Liver (tissue), 9 donors: ENCODE results near the gene H2BK1. TPM values are rescaled to one million over a fixed set of nuclear protein-coding genes. Genes with fewer than 3 reads are reported as not detected.

Experiments
- DNase-seq: peaks from one replicate; pipeline ENCODE4 v3.0.0-alpha.2; 2017; ENCODE audit warnings: low spot score
- H3K27ac ChIP-seq, 2 donors: one replicate each; pipeline ENCODE4 v1.7.0; 2013; ENCODE audit warnings: inconsistent platforms in 2 of 2, low read length in 2 of 2, control low read depth in 1 of 2, low read depth in 1 of 2, mild to moderate bottlenecking in 1 of 2
- H3K27me3 ChIP-seq, 4 donors: one replicate each; pipeline versions ENCODE4 v1.6.1 to v1.7.0; 2013; ENCODE audit warnings: low read length in 3 of 4, inconsistent platforms in 1 of 4, mild to moderate bottlenecking in 1 of 4, moderate library complexity in 1 of 4; ENCODE audit not compliant: control insufficient read depth in 4 of 4, insufficient read depth in 4 of 4
- H3K36me3 ChIP-seq, 4 donors: one replicate each; pipeline versions ENCODE4 v1.6.1 to v1.7.0; 2013; ENCODE audit warnings: low read length in 3 of 4, mild to moderate bottlenecking in 3 of 4, low read depth in 1 of 4, moderate library complexity in 1 of 4; ENCODE audit not compliant: control insufficient read depth in 4 of 4, insufficient read depth in 3 of 4
- H3K4me1 ChIP-seq, 4 donors: one replicate each; pipeline versions ENCODE4 v1.6.1 to v1.7.0; 2013; ENCODE audit warnings: low read length in 3 of 4, mild to moderate bottlenecking in 3 of 4, moderate library complexity in 1 of 4; ENCODE audit not compliant: control insufficient read depth in 4 of 4, insufficient read depth in 4 of 4
- H3K4me3 ChIP-seq, 3 donors: one replicate each; pipeline versions ENCODE4 v1.6.1 to v1.7.0; 2013; ENCODE audit warnings: low read length in 3 of 3, control low read depth in 1 of 3, low read depth in 1 of 3, mild to moderate bottlenecking in 1 of 3
- H3K9ac ChIP-seq, 2 donors: one replicate each; pipeline ENCODE4 v1.7.0; 2013; ENCODE audit warnings: low read length in 2 of 2, mild to moderate bottlenecking in 2 of 2, moderate library complexity in 2 of 2, control low read depth in 1 of 2, low read depth in 1 of 2
- H3K9me3 ChIP-seq, 4 donors: one replicate each; pipeline versions ENCODE4 v1.6.1 to v1.7.0; 2013; ENCODE audit warnings: low read length in 3 of 4; ENCODE audit not compliant: control insufficient read depth in 4 of 4
- ATF3 ChIP-seq: IDR thresholded peaks from 2 replicates; pipeline ENCODE4 v1.6.1; 2016; ENCODE audit warnings: antibody characterized with exemption
- EGR1 ChIP-seq, 2 donors: IDR thresholded peaks; 2 replicates each; pipeline ENCODE4 v1.6.1; 2016 to 2018; ENCODE audit warnings: antibody characterized with exemption in 2 of 2, low read depth in 2 of 2
- FOXA1 ChIP-seq: IDR thresholded peaks from 2 replicates; pipeline ENCODE4 v1.6.1; 2016; ENCODE audit warnings: antibody characterized with exemption
- FOXA2 ChIP-seq: IDR thresholded peaks from 2 replicates; pipeline ENCODE4 v1.6.1; 2016; ENCODE audit warnings: antibody characterized with exemption
- GABPA ChIP-seq, 2 donors: IDR thresholded peaks in 1 of 2; conservative IDR thresholded peaks in 1 of 2; 2 replicates each; pipeline ENCODE4 v1.6.1; 2016; ENCODE audit warnings: antibody characterized with exemption in 2 of 2, mild to moderate bottlenecking in 1 of 2, moderate library complexity in 1 of 2
- HNF4A ChIP-seq, 2 donors: conservative IDR thresholded peaks; 2 replicates each; pipeline ENCODE4 v1.6.1; 2016; ENCODE audit warnings: antibody characterized with exemption in 2 of 2, mild to moderate bottlenecking in 2 of 2
- HNF4G ChIP-seq: IDR thresholded peaks from 2 replicates; pipeline ENCODE4 v1.6.1; 2016; ENCODE audit warnings: antibody characterized with exemption
- NR2F2 ChIP-seq: IDR thresholded peaks from 2 replicates; pipeline ENCODE4 v1.6.1; 2016; ENCODE audit warnings: antibody characterized with exemption
- RAD21 ChIP-seq, 2 donors: IDR thresholded peaks; 2 replicates each; pipeline ENCODE4 v1.6.1; 2016; ENCODE audit warnings: antibody characterized with exemption in 2 of 2, mild to moderate bottlenecking in 2 of 2
- RXRA ChIP-seq, 2 donors: IDR thresholded peaks; 2 replicates each; pipeline ENCODE4 v1.6.1; 2017 to 2018; ENCODE audit warnings: antibody characterized with exemption in 2 of 2, mild to moderate bottlenecking in 1 of 2
- SP1 ChIP-seq: IDR thresholded peaks from 2 replicates; pipeline ENCODE4 v1.6.1; 2018; ENCODE audit warnings: antibody characterized with exemption, mild to moderate bottlenecking
- TAF1 ChIP-seq: conservative IDR thresholded peaks from 2 replicates; pipeline ENCODE4 v1.6.1; 2016; ENCODE audit warnings: antibody characterized with exemption, mild to moderate bottlenecking
- YY1 ChIP-seq: IDR thresholded peaks from 2 replicates; pipeline ENCODE4 v1.6.1; 2016; ENCODE audit warnings: antibody characterized with exemption, mild to moderate bottlenecking
- ZBTB33 ChIP-seq: IDR thresholded peaks from 2 replicates; pipeline ENCODE4 v1.6.1; 2016; ENCODE audit warnings: antibody characterized with exemption
- WGBS: extraction: QIAGEN DNeasy Blood & Tissue Kit; methylation state at CpG from one replicate; pipeline ENCODE4 v1.1.7; 2013; 5-methylcytosine and 5-hydroxymethylcytosine counted together
- polyA plus RNA-seq, 2 donors: library from polyadenylated mRNA; stranded (reverse) in 1 of 2; unstranded in 1 of 2; fragments of 200-250 nt in 1 of 2; fragments of >200 nt in 1 of 2; fragmentation: Nextera tagmentation in 1 of 2; extraction: Ambion mirVana in 1 of 2; gene quantifications; one replicate each; pipeline versions ENCODE4 v1.2.1 to v1.2.3, GENCODE V29; 2013 to 2015
- total RNA-seq, 2 donors: library from RNA; depleted of rRNA; stranded (reverse); fragments of >200 nt; gene quantifications; one replicate each; pipeline ENCODE4 v1.2.3, GENCODE V29; 2014
- TF ChIP-seq, protein P1 (sequence below): IDR thresholded peaks from 2 replicates; pipeline ENCODE4 v1.6.1; 2016; ENCODE audit warnings: antibody characterized with exemption, mild to moderate bottlenecking
- TF ChIP-seq, protein P2 (sequence below): fragments of 150-350 bp; IDR thresholded peaks from 2 replicates; pipeline ENCODE4 v1.5.1; 2017; ENCODE audit warnings: improper control_type of control experiment, low read depth, low read length; ENCODE audit not compliant: missing input control
- TF ChIP-seq, protein P3 (sequence below): IDR thresholded peaks from 2 replicates; pipeline ENCODE4 v1.6.1; 2016; ENCODE audit warnings: antibody characterized with exemption
- donor health status: healthy.
- donor health status: healthy.
- donor health status: healthy.
- donor health status: healthy.
- donor health status: healthy.

H2BK1 gene
- total and polyA plus RNA-seq, 4 donors: not detected

DNA sequence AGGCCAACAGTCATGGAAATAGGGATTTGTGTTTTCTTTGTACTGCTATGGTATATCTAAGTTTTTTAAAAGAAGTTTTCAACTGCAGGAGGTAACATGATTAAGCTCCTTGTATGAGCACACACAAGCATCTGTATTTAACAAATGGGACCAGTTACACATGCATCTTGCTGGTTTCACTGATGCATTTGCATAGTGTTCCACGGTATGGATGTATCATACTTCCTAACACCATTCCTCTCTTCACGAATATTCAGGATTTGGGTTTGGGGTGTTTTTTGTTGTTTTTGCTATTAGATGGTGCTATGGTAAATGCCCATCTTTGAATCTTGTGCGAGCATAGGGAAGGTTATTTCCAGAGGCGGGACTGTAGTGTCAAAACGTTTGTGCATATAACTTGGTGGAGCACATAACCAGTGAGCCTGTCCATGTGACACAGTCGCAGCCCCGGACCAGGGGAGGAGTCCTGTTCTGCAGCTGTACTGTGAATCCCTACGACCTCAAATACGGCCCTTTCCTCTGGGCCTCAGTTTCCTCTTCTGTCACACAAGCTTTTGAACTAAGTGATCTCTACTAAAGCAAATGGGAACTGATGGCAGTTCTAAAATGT lies 1.9 kb downstream of the H2BK1 start:
- no peak overlapping the region for H3K4me3 ChIP-seq
- TF ChIP-seq NR2F2: no peak
- TF ChIP-seq HNF4A (conservative IDR thresholded peaks at IDR 0.05): no peak
- no peak for TF ChIP-seq SP1
- TF ChIP-seq, protein P1, sequence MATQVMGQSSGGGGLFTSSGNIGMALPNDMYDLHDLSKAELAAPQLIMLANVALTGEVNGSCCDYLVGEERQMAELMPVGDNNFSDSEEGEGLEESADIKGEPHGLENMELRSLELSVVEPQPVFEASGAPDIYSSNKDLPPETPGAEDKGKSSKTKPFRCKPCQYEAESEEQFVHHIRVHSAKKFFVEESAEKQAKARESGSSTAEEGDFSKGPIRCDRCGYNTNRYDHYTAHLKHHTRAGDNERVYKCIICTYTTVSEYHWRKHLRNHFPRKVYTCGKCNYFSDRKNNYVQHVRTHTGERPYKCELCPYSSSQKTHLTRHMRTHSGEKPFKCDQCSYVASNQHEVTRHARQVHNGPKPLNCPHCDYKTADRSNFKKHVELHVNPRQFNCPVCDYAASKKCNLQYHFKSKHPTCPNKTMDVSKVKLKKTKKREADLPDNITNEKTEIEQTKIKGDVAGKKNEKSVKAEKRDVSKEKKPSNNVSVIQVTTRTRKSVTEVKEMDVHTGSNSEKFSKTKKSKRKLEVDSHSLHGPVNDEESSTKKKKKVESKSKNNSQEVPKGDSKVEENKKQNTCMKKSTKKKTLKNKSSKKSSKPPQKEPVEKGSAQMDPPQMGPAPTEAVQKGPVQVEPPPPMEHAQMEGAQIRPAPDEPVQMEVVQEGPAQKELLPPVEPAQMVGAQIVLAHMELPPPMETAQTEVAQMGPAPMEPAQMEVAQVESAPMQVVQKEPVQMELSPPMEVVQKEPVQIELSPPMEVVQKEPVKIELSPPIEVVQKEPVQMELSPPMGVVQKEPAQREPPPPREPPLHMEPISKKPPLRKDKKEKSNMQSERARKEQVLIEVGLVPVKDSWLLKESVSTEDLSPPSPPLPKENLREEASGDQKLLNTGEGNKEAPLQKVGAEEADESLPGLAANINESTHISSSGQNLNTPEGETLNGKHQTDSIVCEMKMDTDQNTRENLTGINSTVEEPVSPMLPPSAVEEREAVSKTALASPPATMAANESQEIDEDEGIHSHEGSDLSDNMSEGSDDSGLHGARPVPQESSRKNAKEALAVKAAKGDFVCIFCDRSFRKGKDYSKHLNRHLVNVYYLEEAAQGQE: no peak
- TF ChIP-seq TAF1: no peak
- no peak for TF ChIP-seq YY1
- no peak for TF ChIP-seq RXRA (IDR thresholded peaks at IDR 0.05)
- no peak for TF ChIP-seq ATF3
- no peak for TF ChIP-seq FOXA1
- TF ChIP-seq, protein P2, sequence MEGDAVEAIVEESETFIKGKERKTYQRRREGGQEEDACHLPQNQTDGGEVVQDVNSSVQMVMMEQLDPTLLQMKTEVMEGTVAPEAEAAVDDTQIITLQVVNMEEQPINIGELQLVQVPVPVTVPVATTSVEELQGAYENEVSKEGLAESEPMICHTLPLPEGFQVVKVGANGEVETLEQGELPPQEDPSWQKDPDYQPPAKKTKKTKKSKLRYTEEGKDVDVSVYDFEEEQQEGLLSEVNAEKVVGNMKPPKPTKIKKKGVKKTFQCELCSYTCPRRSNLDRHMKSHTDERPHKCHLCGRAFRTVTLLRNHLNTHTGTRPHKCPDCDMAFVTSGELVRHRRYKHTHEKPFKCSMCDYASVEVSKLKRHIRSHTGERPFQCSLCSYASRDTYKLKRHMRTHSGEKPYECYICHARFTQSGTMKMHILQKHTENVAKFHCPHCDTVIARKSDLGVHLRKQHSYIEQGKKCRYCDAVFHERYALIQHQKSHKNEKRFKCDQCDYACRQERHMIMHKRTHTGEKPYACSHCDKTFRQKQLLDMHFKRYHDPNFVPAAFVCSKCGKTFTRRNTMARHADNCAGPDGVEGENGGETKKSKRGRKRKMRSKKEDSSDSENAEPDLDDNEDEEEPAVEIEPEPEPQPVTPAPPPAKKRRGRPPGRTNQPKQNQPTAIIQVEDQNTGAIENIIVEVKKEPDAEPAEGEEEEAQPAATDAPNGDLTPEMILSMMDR: no peak
- TF ChIP-seq RAD21 (IDR thresholded peaks at IDR 0.05): no peak
- no peak for TF ChIP-seq ZBTB33
- TF ChIP-seq HNF4G: no peak
- TF ChIP-seq, protein P3, sequence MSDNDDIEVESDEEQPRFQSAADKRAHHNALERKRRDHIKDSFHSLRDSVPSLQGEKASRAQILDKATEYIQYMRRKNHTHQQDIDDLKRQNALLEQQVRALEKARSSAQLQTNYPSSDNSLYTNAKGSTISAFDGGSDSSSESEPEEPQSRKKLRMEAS: no peak
- TF ChIP-seq FOXA2: no peak
- no peak for TF ChIP-seq EGR1 (IDR thresholded peaks at IDR 0.05; ENCODE audit: low read depth in 2 of 2)
- WGBS: 69% methylated on average over 9 of the region's 9 CpGs
- H3K9me3 ChIP-seq: no peaks in the 10 kb centered on the region
- no peak overlapping the region for H3K27ac ChIP-seq
- H3K9ac ChIP-seq: no peak overlapping the region
- no peak for DNase-seq
- H3K27me3 ChIP-seq: peaks cover 0 to 12% (median 0%) of the 10 kb centered on the region in 4 donors
- H3K4me1 ChIP-seq: no peaks in the 10 kb centered on the region
- H3K36me3 ChIP-seq: peaks cover 1 to 7% (median 3%) of the 10 kb centered on the region in 4 donors

GRCh38 chr7:151207804-151208203 lies 2.5 kb downstream of the H2BK1 start:
- Histone ChIP-seq H3K36me3 (peaks cover 0 to 2% (median under 1%) of the 10 kb centered on the region in 4 donors), H3K9me3 (no peaks in the 10 kb centered on the region), H3K4me3 (no peak overlapping the region), H3K9ac (no peak overlapping the region), H3K27me3 (peaks cover 0 to 12% (median 0%) of the 10 kb centered on the region in 4 donors), H3K4me1 (no peaks in the 10 kb centered on the region), H3K27ac (no peak overlapping the region)
- DNase-seq: no peak
- 74% methylated on average over 12 of the region's 12 CpGs for WGBS
- no peak for TF ChIP-seq HNF4A (conservative IDR thresholded peaks at IDR 0.05)
- no peak for TF ChIP-seq FOXA1
- TF ChIP-seq, protein P1: no peak
- TF ChIP-seq, protein P3: no peak
- no peak for TF ChIP-seq EGR1 (IDR thresholded peaks at IDR 0.05; ENCODE audit: low read depth in 2 of 2)
- no peak for TF ChIP-seq SP1
- TF ChIP-seq RAD21 (IDR thresholded peaks at IDR 0.05): no peak
- no peak for TF ChIP-seq ZBTB33
- no peak for TF ChIP-seq GABPA (IDR thresholded peaks at IDR 0.05 in 1 of 2, conservative IDR thresholded peaks at IDR 0.05 in 1 of 2)
- TF ChIP-seq RXRA (IDR thresholded peaks at IDR 0.05): no peak
- TF ChIP-seq YY1: no peak
- no peak for TF ChIP-seq HNF4G
